Measurements from ENCODE around the gene ZBTB40. TPM values are rescaled to one million over a fixed set of nuclear protein-coding genes. Genes with fewer than 3 reads are reported as not detected.

The ZBTB40 gene
- total RNA-seq, 1 experiment from 2014 or later: 19.5 TPM

DNA sequence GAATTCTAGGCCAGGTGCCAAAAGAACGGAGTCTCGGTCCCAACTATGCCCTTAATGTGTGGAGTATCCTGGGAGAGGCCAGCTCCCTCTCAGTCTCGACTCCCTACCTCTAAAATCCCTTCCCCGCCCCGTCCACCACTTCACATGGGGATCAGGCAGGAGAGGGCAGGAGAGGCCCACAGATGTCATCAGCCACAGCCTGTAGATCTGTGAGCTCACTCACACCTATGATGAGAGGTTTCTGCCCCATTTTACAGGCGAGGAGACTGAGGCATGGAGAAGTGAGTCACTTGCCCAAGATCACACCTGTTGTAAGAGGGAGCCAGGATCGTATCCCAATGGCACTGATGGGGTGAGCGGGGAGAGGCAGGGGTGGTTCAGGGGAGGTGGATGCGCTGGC is 91.2 kb downstream of the ZBTB40 start:
- H3K9me2 ChIP-seq (ENCODE audit: insufficient read depth): no peaks in the 10 kb centered on the region
- no peaks in the 10 kb centered on the region for H3K9me3 ChIP-seq (ENCODE audit: control insufficient read depth in 1 of 2, insufficient read depth in 1 of 2, low read depth in 1 of 2, low read length in 2 of 2)
- H3K9ac ChIP-seq (ENCODE audit: low read length): no peak overlapping the region
- ATAC-seq (0 out of 2 replicates have a peak, but pooled peaks have one; percentile 25), DNase-seq (ENCODE audit: low read depth, low spot score) (no peak)
- no peak overlapping the region for H2AFZ ChIP-seq (ENCODE audit: low read depth, low read length, poor library complexity, severe bottlenecking)
- no peak overlapping the region for H3K4me3 ChIP-seq (replicated peaks in 1 of 2; ENCODE audit: low read depth in 1 of 2, low read length in 2 of 2)
- RAD21 ChIA-PET (ENCODE audit: low non-redundant PET in 1 of 2, low total read pairs in 2 of 2, uncharacterized antibody in 2 of 2, unreplicated experiment in 2 of 2): no interaction called here
- no TSS peak for BruUV-seq (replicated peaks)
- CTCF ChIA-PET: no interaction called here
- H3K27ac ChIP-seq (ENCODE audit: low read depth, low read length): no peak overlapping the region
- POLR2A ChIA-PET: no interaction called here
- H3K4me1 ChIP-seq (ENCODE audit: control insufficient read depth in 1 of 2, insufficient read depth in 2 of 2, low read length in 2 of 2): no peaks in the 10 kb centered on the region
- H4K20me1 ChIP-seq (ENCODE audit: insufficient read depth): no peaks in the 10 kb centered on the region
- H3K27me3 ChIP-seq (ENCODE audit: insufficient read depth, low read length): peaks cover 14% of the 10 kb centered on the region; the same call in 1 of the 2 replicates
- H3K79me2 ChIP-seq (ENCODE audit: insufficient read depth, low read length): no peaks in the 10 kb centered on the region
- TF ChIP-seq JUND (IDR thresholded peaks at IDR 0.05) (no peak), RAD21 (IDR thresholded peaks at IDR 0.05; ENCODE audit: low read depth) (peak; percentile 15; the same call in 1 of the 2 replicates), EZH2phosphoT487 (IDR thresholded peaks at IDR 0.05; ENCODE audit: borderline replicate concordance) (no peak), SP1 (IDR thresholded peaks at IDR 0.05; ENCODE audit: low read depth) (no peak)
- TF ChIP-seq, protein P1, sequence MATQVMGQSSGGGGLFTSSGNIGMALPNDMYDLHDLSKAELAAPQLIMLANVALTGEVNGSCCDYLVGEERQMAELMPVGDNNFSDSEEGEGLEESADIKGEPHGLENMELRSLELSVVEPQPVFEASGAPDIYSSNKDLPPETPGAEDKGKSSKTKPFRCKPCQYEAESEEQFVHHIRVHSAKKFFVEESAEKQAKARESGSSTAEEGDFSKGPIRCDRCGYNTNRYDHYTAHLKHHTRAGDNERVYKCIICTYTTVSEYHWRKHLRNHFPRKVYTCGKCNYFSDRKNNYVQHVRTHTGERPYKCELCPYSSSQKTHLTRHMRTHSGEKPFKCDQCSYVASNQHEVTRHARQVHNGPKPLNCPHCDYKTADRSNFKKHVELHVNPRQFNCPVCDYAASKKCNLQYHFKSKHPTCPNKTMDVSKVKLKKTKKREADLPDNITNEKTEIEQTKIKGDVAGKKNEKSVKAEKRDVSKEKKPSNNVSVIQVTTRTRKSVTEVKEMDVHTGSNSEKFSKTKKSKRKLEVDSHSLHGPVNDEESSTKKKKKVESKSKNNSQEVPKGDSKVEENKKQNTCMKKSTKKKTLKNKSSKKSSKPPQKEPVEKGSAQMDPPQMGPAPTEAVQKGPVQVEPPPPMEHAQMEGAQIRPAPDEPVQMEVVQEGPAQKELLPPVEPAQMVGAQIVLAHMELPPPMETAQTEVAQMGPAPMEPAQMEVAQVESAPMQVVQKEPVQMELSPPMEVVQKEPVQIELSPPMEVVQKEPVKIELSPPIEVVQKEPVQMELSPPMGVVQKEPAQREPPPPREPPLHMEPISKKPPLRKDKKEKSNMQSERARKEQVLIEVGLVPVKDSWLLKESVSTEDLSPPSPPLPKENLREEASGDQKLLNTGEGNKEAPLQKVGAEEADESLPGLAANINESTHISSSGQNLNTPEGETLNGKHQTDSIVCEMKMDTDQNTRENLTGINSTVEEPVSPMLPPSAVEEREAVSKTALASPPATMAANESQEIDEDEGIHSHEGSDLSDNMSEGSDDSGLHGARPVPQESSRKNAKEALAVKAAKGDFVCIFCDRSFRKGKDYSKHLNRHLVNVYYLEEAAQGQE (IDR thresholded peaks at IDR 0.05; ENCODE audit: low read depth): no peak
- TF ChIP-seq, protein P2, sequence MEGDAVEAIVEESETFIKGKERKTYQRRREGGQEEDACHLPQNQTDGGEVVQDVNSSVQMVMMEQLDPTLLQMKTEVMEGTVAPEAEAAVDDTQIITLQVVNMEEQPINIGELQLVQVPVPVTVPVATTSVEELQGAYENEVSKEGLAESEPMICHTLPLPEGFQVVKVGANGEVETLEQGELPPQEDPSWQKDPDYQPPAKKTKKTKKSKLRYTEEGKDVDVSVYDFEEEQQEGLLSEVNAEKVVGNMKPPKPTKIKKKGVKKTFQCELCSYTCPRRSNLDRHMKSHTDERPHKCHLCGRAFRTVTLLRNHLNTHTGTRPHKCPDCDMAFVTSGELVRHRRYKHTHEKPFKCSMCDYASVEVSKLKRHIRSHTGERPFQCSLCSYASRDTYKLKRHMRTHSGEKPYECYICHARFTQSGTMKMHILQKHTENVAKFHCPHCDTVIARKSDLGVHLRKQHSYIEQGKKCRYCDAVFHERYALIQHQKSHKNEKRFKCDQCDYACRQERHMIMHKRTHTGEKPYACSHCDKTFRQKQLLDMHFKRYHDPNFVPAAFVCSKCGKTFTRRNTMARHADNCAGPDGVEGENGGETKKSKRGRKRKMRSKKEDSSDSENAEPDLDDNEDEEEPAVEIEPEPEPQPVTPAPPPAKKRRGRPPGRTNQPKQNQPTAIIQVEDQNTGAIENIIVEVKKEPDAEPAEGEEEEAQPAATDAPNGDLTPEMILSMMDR (IDR thresholded peaks at IDR 0.05 in 2 of 3, conservative IDR thresholded peaks at IDR 0.05 in 1 of 3; ENCODE audit: borderline replicate concordance in 1 of 3, insufficient read depth in 1 of 3, low read depth in 2 of 3, low read length in 2 of 3): no peak
- intact Hi-C loops (cut with micrococcal nuclease): no loop called here
- no peak overlapping the region for H3K4me2 ChIP-seq (ENCODE audit: low read length)
- H3K36me3 ChIP-seq (ENCODE audit: control insufficient read depth in 1 of 2, insufficient read depth in 2 of 2, low read length in 2 of 2): no peaks in the 10 kb centered on the region

Measured in HCT116 (cell line).